DMS53 treated with DMSO at 0.1 percent for 48 hours (cell line): Measurements from ENCODE around the gene NOMO2.
"Not testable (repeated sequence)": the region's sequence is repeated elsewhere in the genome, so short reads cannot be mapped to it uniquely, and the experiment has no call there.

ENCODE experiments used
- DNase-seq: peaks from one replicate; lab custom pipeline; 2025; ENCODE audit not compliant: unreplicated experiment; lab: John Stamatoyannopoulos, UW

Gene NOMO2

GRCh38 chr16:18522637-18523036, 39.3 kb downstream of the NOMO2 start:
- DNase-seq, result not testable (repeated sequence)

DNA sequence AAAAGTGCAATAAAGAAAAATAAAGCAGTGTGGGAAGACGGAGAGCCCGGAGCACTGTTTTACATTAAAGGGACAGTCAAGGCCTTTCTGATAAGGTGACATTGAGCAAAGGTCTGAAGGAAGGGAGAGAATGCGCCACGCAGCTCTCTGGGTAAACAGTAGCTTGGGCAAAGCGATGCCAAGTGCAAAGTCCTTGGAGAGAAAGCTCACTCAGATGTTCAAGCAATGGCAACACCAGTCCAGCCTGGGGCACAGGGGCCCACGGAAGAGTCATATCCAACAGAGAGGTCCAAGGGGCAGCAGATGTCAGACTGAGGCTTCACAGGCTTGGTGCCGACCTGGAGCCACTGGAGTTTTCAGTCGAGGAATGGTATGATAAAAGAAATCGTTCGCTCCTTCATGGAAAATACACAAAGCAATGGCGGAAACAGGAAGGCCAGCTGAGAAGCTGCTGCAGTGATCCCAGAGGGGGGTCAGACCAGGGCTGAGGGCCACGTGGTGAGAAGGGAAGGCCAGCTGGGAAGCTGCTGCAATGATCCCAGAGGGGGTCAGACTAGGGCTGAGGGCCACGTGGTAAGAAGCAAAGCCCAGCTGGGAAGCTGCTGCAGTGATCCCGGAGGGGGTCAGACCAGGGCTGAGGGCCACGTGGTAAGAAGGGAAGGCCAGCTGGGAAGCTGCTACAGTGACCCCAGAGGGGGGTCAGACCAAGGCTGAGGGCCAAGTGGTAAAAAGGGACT, 40.3 kb downstream of the NOMO2 start:
- not testable (repeated sequence) for DNase-seq

GRCh38 chr16:18518536-18519283, 43.2 kb downstream of the NOMO2 start:
- not testable (repeated sequence) for DNase-seq

DNA sequence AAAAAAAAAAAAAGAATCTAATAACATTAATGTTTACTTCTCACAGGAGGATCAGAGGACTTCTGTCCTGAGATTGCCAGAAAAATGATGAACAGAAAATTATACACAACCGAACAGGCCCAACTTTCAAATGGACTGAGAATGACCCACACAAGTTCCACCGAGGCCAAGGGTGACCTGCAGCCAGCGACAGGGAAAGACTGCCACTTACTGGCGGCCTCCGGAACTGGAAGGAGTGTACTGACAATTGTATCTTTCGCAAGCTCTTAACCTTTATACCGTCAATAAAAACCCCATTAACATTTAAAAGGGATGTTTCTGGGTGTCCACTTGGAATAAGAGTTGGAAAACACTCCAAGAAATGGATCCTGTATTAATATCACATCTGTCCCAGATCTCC, 63.5 kb downstream of the NOMO2 start:
- not testable (repeated sequence) for DNase-seq

GRCh38 chr16:18497032-18497431, 64.9 kb downstream of the NOMO2 start:
- DNase-seq, result not testable (repeated sequence)

GRCh38 chr16:18492118-18492897, 69.6 kb downstream of the NOMO2 start:
- DNase-seq, result not testable (repeated sequence)

GRCh38 chr16:18436025-18436424, 125.9 kb downstream of the NOMO2 start:
- not testable (repeated sequence) for DNase-seq

DNA sequence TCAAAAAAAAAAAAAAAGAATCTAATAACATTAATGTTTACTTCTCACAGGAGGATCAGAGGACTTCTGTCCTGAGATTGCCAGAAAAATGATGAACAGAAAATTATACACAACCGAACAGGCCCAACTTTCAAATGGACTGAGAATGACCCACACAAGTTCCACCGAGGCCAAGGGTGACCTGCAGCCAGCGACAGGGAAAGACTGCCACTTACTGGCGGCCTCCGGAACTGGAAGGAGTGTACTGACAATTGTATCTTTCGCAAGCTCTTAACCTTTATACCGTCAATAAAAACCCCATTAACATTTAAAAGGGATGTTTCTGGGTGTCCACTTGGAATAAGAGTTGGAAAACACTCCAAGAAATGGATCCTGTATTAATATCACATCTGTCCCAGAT, 146.1 kb downstream of the NOMO2 start:
- not testable (repeated sequence) for DNase-seq

DNA sequence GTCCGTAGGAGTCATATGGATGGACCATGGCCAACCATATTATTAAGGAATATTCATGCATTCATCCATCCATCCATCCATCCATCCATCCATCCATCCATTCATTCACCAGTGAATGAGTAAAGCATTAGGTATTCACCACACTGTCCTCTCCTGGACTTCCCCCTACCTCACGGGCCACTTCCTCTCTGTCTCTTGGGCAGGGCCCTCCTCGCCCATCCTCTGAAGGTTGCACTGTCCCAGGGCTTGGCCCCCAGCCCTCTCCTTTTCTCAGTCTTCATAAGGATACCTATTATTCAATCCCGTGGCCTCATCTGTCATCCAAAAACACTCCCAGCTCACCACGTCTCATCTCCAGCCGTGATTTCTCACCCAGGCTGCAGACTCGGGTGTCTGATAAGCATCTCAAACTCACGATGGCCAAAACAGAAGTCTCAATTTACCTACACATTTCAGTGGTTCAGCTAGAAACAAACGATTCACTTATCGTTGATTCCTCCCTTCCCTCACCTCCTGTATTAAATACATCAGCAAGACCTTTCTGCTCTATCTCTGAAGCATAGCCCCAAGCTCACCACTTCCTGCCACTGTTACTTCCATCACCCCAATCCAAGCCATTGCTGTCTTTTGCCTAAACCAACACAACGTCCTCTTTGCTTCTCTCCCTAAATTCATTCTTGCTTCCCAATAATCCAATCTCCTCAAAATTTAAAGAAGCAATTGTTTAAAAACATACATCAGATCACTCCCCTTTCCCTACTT, 152.2 kb downstream of the NOMO2 start:
- DNase-seq, result not testable (repeated sequence)

GRCh38 chr16:18401851-18402657, 159.8 kb downstream of the NOMO2 start:
- DNase-seq, result not testable (repeated sequence)

GRCh38 chr16:18401159-18401558, 160.7 kb downstream of the NOMO2 start:
- DNase-seq, result not testable (repeated sequence)

DNA sequence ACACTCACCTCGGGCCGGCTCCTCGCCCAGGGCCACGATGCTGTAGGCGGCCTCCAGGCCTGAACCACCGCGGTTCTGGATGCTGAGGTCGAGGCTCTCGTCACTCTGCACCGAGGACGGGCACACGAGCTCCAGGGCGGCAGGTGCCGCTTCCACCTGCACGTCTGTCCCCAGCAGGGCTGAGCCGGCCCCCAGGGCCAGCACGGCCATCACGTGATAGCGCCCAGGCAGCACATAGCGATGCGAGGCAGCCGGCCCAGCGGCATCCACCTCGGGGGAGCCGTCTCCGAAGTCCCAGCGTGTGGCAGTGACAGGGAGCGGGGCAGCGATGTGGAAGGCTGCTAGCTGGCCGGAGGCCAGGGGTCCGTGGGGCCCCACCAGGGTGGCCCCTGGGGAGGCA, 167.5 kb downstream of the NOMO2 start:
- not testable (repeated sequence) for DNase-seq

DNA sequence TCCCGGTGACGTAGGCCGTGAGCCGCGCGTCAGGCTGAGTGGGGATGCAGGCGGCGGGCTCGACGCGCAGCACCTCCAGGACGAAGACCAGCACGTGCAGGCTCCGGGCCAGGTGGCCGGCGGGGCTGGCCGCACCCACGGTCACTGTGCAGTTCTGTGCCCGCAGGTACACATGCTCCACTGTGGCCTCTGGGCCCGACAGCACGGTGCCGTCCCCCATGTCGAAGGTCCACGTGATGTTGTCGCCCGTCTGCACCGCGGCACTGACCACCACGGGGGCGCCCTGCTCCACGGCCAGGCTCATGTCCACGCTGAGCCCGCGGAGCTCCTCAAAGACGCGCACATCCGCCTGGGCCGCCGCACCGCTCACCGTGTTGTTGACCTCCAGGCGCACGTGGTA, 174.1 kb downstream of the NOMO2 start:
- DNase-seq, result not testable (repeated sequence)

- not testable (repeated sequence) for DNase-seq
Observed at GRCh38 chr16:18386517-18386916, 175.4 kb downstream of the NOMO2 start.

GRCh38 chr16:18385285-18385684, 176.6 kb downstream of the NOMO2 start:
- DNase-seq, result not testable (repeated sequence)

DNA sequence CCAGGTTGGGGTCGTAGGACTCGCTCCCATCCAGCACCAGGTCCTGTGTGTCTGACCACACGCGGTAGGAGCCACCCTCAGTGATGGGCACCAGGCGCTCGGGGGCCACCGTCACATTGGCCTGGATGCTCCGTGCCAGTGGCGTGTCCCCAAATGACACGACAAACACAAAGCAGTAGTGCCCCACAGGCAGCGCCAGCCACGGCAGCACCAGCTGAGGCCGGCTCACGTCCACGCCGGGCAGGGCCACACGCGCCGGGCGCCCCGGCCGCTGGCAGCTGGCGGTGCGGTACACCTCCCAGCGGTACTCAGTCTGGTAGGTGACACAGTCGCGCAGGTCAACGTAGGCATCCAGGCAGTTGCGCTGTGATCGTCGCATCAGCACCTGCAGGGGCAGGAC, 177.0 kb downstream of the NOMO2 start:
- DNase-seq, result not testable (repeated sequence)

DNA sequence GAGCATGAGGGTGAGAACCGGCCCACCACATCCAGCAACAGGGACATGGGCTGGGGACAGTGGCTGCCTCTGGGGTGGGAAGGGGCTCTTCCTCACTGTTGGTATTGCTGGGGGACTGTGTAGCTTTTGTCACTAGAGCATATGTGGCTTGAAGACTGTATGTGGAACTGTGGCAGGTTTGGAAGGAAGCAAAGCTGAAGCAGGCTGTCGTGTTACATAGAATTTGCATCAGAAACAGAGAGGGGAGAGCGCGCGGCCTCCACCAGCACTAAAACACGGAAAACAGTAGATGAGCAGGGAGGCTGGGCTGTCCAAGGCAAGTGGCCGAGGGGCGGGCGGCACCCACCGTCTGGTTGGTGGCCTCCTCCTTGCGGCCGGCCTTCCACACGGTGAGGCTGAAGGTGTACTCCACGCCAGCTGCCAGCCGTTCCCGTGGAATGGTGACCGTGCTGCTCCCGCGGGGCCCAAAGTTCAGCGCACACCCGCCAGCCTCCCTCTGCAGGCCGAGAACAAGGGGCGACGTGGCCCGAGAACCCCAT, 177.7 kb downstream of the NOMO2 start:
- not testable (repeated sequence) for DNase-seq

DNA sequence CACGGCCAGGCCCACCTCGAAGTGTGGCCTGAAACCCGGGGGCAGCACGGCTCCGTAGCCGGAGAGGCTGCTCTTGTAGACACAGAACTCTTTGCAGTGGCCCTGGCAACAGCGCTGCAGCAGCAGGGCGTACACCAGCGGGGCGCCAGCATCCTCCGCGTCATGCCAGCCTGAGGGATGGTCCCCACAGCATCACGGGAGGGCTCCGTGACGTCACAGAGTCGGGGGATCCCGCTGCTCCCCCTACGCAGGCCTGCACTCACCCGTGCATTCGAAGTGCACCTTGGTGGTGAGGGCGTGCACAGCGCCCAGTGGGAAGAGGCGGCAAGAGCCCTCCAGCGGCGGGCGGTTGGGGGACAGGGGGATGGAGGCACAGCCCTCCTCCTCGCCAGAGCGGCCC, 179.2 kb downstream of the NOMO2 start:
- not testable (repeated sequence) for DNase-seq
